Suppressor macrophage treated with lipopolysaccharide for 4 hours (primary cell): ENCODE measurements around the gene PEF1.

Experiments
- DNase-seq: peaks from one replicate; pipeline ENCODE4 v3.0.0-alpha.2; 2020

The PEF1 gene

GRCh38 chr1:31581821-31582810 is 62.6 kb downstream of the PEF1 start:
- no peak for DNase-seq

- no peak for DNase-seq
Measured at GRCh38 chr1:31580891-31581603, 63.6 kb downstream of the PEF1 start.

- no peak for DNase-seq
Measured at GRCh38 chr1:31580513-31580870, 64.2 kb downstream of the PEF1 start.
